Activated CD8-positive, alpha-beta memory T cell treated with anti-CD3 and anti-CD28 coated beads, Interleukin-2, amount 50 U/mL, for 1 hour (primary cell): ENCODE results near the gene THYN1.

Experiments
- DNase-seq: peaks from one replicate; pipeline ENCODE4 v3.0.0-alpha.2; 2020; ENCODE audit errors: extremely low read depth

The THYN1 gene

DNA sequence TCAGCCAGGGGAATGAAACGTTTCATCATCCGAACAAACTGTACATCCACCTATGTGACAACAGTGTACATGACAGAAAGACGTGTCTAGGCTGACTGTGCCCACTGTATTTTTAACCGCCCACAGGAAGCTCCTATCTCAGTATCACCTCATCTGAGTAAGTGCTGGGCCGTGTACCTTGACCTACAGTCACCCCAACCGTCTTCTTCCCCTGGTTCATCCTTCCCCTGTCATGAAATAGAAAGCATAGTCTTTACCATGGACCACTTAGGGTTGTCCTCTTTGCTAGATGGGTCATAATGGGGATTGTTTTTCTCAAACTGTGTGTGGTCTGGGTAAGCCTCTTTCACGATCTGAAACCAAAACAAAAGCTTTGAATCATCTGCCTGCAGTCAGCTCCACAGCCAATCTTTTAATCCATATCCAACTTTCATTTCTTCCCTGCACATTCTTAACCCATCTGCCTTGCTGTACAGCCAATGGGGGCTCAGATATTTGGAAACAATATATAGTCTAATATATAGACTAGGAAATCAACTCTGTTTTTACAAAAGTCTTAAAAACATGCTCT is 4.2 kb downstream of the THYN1 start:
- DNase-seq = no peak

DNA sequence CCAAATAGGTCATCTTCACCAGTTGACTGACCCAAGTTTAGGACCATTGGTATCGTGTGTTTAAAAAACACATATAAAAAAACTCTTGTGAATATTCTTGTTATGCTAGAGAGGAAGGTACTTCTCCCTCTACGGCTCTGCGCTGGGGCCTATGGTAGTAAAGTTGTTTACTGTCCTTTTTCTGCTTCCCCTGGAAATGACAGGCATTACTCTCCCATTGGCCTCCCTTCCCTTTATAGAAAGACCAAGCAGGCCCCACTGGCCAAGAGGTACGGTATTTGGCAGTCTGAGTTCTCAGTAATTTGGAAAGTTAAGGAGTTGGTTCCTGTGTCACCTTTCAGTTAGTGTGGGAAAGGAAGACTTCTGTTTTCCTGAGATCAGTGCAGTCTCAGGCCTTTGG is 6.5 kb downstream of the THYN1 start:
- no peak for DNase-seq

DNA sequence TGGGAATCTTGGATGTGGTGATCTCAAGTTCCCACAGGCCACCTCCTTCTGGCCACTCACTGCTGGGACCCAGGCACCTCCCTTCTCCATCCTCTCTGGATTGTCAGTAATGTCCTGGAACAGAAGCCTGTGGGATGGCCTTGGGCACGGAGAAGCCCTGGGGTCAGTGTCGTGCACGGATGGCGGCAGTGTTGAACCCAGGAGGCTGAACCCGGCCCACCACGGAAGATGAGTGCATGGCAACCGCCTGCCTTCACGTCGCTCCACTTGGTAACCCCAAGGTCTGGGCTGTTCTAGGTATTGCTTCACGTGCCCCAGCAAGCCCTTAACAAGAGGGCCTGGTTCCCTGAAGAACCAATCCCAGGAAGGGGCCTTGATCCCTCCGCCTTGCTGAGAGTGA is 7.1 kb downstream of the THYN1 start:
- DNase-seq = no peak

DNA sequence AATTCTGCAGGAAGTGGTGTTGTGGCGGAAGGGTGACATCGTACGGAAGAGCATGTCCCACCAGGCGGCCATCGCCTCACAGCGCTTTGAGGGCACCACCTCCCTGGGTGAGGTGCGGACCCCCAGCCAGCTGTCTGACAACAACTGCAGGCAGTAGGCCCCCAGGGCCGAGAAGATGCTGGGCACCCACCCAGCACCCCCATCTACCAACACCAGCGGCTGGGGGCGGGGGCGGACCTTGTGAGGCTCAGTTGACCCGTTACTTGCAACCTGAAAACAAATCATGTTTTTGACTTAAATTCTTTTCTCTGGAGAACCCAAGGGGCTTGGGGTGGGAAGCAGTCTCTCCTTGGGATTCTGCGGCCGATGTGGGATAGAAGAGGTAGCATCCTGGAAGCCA is 7.7 kb downstream of the THYN1 start:
- no peak for DNase-seq

DNA sequence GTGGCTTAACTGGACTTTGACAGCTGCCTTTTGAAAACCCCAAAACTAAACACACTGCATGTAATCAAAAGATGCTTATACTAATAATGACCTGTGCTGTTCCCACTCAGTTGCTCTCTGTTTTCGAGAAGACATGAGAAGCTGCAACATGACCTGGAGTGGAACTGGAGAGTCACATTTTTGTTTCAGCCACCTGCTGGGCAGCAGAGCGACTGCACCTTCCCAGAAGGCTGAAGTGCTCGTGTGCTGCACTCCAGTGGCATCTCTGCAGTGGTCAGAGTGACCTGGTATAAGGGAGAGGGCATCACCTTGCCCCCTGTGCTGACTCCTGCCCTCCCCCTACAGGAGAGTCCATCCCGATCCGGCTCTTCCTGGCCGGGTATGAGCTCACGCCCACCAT is 8.6 kb downstream of the THYN1 start:
- DNase-seq = no peak

DNA sequence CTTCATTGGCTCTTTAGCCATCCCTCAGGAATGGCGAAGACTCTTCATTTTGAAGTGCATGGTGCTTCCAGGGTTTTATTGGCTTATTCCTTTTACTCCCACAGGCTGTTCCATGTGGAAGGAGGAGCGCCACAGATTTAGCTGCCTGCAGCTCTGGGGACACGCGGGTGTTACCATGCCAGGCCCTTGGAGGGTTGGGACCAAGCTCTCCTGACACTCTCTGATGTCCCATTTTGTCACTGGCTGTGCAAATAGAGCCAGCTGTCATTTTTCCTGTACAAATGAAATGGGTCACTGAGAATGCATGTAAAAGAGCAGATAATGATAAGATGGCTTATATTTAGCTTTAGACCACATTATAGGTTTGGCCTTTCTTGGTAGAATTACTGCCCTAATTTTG is 9.2 kb downstream of the THYN1 start:
- DNase-seq = no peak

DNA sequence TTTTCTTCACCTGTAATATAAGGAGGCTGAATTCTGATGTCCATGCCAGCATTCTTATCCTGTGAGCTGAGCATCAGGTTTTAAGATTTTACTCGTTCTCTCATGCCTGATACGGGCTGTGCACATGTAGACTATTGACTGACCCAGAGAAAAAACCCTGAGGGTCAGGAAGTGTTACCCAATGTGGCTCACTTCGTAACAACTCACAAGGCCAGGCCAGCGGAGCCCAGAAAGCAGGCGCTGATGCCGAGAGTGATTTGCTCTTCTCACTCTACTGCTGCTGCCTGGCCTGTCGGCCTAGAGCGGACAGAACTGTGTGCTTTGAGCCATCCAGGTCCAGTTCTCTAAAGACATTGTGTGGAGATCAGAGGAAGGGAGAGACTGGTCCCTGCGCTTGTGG is 10.8 kb downstream of the THYN1 start:
- no peak for DNase-seq

DNA sequence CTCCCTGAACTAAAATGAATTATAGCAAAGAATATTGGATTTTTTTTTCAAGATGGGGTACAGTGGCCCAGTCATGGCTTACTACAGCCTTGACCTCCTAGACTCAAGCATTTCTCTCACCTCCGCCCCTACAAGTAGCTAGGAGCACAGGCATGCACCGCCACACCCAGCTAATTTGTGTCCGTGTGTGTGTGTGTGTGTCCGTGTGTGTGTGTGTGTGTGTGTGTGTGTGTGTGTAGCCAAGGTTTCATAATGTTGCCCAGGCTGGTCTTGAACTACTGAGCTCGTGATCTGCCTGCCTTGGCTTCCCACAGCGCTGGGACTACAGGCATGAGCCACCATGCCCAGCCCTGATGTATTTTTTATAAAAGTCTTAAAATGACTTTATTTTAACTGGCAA is 12.6 kb downstream of the THYN1 start:
- no peak for DNase-seq

DNA sequence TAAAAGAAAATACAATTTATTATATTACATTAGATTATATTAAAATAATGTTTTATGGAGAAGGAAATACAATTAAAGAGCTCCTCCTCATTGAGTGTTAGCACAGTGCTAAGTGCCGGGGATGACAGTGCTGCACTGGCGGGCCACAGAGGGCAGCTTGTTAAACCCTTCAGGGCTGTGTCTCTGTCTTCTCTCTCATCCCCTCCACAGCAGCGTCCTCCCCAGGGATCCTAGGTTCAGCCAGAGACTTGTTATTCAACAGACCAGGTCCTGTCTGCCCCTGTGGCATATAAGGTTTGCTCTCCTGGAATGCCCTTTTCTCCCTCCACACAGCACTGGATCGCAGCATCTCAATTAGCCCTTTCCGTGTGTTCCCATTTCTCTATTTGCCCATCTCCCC is 14.2 kb downstream of the THYN1 start:
- no peak for DNase-seq

DNA sequence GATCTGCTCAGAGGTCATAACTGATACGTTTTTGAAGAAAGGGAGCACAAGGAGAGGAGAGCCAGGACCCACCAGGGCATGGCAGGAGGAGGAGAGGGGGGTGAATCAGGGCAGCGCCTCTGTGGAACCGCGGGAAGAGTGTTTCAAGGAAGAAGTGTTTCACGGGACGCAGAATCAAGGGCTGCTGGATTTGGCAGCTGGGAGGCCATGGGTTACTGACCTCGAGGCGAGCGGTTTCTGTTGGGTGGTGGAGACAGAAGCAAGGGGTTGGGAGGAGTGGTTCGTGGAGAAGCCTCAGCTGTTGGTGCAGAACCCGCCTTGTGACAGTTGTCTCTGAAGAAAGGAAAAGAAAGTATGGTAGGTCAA is 15.6 kb downstream of the THYN1 start:
- DNase-seq = no peak

DNA sequence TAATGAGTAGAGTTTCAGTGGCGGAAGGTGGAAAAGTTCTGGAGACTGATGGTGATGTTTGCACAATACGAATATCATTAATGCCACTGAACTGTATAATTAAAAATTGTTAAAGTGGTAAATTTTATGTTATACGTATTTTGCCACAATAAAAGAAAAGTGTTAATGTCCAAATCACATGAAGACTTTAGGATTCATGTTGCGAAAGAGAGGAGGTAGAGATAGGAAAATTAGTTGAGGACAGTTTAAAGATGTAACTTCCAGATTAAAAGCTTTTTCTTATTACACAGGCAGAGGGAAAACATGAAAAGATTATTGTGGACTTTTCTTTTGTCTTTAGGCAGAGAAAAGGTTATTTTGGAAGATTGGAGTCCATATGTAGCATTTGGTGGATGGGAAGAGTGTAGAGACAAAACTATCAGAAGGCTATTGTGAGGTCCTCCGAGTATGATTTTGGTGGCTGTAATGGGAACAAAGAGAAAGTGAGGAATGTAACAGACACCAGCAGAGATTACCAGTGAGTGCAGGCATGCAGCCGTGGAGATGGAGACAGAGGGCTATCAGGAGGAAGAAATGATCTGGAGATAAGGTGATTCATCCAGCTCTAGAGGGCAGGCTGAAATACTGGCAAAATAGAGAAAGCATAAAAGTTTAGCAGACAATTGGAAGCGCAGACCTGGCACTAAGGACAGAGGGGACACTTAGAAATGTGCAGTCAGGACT is 16.2 kb downstream of the THYN1 start:
- no peak for DNase-seq

DNA sequence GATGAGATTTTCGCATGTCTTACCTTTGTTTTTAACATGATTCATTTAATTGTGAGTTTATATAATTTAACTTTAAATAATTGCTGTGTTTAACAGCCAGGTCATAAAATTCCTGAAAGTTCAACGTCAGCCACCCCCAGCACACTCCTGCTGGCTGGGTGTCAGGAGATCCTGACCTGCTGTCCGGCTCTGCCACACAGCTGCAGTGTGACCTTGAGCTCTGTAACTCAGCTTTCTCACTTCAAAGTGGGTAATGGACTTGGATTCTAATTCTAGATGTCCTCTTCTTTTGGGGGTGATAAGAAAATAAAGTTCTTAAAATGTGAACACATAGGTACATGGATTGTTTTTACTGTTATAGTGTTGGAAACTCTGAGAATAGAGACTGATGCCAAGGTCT is 17.8 kb downstream of the THYN1 start:
- DNase-seq = no peak

DNA sequence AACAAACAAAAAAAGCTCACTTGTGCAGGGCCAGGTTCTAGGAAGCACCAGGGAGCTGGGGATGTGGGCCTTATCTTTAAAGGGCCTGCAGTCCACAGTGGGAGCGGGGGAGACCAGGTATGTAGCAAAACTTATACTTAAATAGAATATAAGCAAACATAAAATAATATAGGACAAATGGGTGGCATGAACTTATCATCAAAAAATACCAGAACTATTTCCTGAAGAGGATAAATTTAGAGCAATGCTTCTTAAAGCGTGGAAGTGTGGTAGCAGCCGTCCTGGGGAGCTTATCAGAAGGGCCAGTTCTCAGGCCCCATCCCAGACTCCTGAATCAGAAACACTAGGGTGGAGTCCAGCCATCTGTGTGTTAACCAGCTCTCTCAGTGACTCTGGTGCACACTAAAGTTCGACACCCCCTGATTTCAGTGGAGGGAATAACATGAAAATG is 19.4 kb downstream of the THYN1 start:
- DNase-seq = no peak

DNA sequence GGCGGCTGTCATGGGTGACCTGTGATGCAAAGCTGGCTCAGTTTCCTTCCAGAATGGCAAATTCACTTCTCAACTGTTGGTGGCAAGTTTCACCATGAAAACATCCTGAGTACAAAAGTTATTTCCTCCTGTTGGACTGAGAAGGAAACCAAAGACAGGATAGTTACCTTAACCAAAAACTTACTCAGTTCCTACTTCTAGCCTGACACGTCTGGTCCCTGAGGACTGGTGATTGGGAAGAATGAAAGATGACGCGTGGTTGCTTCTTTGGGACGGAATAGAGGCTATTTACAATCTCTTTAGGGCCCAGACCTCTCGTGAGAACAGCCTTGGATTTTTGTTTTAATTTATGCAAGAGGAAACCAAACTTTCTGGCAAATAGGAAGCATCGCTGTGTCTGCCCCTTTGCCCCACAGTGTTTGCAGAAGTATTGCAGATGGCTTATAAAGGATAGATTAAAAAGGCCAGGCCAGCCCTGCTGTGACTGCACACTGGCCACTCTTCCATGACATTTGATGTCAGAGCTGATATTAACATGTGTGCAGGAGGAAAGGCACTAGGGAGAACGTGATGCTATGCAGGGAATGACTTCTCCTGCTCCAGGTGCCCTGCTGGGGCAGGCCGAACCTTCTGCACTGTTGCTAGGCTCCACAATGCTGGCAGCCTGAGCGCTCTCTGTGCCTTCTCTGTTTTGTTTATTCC is 21.0 kb downstream of the THYN1 start:
- DNase-seq = no peak

DNA sequence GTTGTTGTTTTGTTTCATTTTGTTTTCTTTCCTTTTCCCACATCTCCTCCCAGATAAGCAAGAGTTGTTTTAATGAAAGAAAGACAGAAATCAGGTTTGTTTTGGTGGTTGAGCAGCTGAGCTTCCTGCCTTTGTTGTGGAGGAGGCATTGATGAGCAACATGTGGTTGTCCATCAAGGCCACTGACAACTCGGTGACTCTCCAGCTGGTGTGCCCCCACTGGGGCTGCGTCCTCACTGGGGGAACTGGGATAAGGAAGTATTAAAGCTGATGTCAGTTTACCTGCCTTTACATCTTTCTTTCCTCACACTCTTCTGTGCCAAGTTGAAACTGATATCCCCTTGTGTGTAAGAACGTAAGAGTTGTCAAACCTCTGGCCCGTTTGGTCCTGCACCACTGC is 22.8 kb downstream of the THYN1 start:
- no peak for DNase-seq

DNA sequence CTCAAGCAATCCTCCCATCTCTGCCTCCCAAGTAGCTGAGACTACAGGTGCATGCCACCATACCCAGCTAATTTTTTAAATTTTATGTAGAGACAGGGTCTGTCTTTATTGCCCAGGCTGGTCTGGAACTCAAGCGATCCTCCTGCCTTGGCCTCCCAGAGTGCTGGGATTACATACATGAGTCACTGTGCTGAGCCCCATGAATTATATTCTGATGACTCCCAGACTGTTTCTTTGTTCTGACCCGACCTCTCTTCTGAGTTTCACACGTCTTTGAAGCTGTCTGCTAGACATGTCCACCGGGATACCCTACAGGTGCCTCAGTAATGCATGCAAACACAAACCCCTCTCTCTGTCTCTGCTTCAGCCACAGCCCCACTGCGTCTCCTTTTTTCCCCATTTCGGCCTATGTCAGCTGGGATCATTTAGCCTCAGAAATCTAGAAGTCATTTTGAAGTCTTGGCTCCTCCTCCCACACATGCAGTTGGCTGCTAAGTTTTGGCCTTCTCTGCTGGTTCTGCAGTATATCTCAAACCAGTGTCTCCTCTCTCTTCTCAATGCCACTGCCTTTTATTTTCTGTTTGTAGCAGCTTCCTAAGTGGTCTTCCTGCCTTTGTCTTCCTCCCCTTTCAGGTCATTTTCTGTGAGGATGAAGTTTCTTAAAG is 23.9 kb downstream of the THYN1 start:
- DNase-seq = no peak

DNA sequence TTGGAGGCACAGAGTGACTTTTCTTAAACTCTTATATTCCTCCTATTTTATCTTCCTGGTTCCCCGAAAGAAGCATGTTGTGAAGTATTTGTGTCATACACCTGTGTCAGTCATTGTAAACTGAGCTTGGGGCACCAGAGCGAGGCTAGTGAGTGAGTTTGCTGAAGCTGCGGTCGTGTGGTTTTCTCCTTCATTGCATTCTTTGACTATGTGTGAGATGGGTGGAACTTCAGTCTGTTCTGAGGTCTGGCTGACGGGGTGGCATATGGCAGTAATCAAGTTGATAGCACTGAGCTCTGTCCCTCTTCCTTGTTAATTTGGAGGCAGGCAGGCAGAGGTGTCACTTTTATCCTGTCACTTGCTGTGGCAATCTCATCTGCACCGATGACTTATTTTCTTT is 24.5 kb downstream of the THYN1 start:
- no peak for DNase-seq

DNA sequence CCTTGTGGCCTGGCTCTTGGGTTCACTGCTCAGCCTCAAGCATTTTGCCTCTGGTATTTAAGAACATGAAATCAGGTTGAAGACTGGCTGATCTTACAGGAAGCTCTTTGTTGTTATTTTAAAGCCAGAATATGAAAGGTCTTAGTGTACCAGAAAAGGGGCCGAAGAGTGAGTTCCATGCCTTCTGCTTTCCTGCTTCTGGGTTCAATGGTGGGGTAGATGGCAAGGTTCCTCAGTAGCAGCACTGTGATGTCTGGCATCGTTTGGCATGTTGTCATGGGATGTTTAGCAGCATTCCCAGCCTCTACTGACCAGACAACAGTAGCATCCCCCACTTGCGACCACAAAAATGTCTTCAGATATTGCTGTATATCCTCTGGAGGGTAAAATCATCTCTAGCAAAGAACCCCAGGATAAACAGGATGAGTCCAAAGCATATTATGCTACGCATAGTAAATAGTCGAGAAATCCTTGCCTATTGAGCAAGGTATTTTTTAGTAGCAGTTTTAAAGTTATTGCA is 26.3 kb downstream of the THYN1 start:
- no peak for DNase-seq

DNA sequence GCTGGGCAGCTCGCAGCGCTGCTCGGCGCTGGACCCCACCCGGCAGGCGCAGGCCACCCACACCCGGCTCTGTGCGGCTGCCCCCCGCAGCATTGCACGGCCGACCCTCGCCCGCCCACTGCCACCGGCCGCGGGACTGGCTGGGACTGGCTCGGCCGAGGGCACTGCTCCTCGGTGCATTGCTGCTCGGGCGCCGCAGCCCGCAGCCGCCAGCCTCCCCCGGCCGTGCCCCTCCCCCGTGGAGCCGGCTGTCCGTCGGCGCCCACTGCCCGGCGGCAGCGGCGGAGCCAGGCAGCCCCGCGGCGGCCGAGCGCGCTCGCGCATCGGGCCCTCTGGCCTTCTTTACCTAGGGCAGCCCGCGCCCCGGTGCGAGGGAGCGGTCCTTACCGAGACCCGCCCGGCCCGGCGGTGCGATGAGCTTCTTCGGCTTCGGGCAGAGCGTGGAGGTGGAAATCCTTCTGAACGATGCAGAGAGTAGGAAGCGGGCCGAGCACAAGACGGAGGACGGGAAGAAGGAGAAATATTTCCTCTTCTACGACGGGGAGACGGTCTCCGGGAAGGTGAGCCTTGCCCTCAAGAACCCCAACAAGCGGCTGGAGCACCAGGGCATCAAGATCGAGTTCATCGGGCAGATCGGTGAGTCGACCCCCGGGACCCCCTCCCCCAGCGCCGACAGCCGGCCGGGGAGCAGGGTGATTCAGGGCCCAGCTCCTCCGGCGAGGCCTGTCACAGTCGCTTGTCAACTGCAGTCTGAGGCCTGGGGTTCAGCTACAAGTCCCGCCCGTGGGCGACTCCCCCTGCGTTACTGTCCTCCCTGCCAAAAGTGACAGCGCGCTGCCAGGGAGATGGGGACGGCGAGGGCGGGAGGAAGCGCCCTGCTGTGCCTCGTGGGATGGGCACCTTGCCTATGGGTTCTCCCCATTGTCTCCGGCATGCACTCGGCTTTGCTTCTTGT is 28.2 kb downstream of the THYN1 start:
- no peak for DNase-seq

DNA sequence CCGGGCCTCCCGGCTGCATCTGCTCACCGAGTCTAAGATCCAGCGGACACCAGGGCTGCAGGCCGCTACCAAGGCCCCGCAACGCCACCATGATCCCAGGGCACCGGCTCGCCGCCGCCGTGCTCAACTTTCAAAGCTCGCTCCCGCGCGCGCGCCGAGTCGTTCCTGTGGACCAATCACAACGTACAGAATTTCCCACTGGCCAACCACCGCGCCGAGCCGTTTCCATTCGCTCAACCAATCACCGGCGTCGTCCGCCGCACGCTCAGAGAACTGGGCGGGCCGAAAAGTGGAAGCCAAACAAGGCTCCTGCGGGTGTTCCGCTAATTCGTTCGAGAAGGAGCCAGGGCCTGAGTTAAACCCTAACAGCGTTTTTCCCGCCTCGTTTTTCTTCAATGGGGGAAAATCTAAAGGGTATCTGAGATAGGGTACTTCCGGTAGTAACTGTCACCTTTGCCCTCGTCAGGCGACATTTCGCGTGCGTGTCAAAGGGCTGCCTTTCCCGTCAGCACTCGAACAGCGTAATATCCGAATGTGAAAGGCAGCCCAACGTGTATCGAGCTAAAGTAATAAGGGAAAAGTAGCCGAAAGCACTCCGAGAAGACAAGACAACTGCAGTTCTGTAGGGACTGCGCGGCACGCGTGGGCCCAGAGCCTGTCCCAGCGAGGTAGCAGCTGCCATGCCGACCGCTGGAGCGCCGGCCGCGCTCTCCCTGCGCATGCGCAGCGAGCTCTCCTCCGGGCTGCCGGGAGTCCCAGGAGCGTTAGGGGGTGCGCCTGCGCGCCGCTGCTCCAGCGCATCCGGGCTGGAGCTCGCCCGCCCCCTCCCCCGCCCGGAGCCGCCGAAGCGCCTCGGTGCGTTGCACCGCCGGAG is 29.1 kb downstream of the THYN1 start, which contains the start of the genes NCAPD3 and VPS26B:
TSS of gene NCAPD3 (minus strand) at position 132 of the 874 bp plus-strand sequence. CDS start at position 91, 41 bp downstream.
TSS of gene VPS26B (plus strand) at position 836 of the 874 bp plus-strand sequence. CDS start 452 bp downstream, outside the sequence.
- peak; percentile 86 for DNase-seq
